ENCODE data around the gene MVB12B.

MVB12B gene

DNA sequence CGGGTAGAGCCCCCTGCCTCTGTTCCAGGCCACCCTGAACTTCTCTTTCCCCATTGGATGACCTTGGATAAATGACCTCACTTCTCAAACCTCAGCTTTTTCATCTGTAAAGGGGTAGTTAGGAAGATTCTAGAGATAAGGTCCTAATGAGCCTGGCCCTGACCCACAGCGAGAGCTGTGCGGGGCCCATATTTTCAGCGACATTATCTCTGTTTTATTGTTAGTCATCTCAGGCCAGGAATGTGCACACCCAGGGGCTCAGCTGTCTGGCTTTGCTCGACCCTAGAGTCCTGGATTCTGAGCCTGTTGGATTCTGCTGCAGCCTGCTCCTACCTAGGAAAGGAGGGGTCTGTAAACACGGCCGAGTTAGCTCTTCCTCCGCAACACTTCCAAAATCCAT, 205.9 kb downstream of the MVB12B start:
- no peak for DNase-seq (ENCODE audit: low read depth)
- TF ChIP-seq, protein P1, sequence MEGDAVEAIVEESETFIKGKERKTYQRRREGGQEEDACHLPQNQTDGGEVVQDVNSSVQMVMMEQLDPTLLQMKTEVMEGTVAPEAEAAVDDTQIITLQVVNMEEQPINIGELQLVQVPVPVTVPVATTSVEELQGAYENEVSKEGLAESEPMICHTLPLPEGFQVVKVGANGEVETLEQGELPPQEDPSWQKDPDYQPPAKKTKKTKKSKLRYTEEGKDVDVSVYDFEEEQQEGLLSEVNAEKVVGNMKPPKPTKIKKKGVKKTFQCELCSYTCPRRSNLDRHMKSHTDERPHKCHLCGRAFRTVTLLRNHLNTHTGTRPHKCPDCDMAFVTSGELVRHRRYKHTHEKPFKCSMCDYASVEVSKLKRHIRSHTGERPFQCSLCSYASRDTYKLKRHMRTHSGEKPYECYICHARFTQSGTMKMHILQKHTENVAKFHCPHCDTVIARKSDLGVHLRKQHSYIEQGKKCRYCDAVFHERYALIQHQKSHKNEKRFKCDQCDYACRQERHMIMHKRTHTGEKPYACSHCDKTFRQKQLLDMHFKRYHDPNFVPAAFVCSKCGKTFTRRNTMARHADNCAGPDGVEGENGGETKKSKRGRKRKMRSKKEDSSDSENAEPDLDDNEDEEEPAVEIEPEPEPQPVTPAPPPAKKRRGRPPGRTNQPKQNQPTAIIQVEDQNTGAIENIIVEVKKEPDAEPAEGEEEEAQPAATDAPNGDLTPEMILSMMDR (IDR thresholded peaks at IDR 0.05; ENCODE audit: control insufficient read depth, insufficient read depth, low read depth, low read length, missing control alignments), result no peak

DNA sequence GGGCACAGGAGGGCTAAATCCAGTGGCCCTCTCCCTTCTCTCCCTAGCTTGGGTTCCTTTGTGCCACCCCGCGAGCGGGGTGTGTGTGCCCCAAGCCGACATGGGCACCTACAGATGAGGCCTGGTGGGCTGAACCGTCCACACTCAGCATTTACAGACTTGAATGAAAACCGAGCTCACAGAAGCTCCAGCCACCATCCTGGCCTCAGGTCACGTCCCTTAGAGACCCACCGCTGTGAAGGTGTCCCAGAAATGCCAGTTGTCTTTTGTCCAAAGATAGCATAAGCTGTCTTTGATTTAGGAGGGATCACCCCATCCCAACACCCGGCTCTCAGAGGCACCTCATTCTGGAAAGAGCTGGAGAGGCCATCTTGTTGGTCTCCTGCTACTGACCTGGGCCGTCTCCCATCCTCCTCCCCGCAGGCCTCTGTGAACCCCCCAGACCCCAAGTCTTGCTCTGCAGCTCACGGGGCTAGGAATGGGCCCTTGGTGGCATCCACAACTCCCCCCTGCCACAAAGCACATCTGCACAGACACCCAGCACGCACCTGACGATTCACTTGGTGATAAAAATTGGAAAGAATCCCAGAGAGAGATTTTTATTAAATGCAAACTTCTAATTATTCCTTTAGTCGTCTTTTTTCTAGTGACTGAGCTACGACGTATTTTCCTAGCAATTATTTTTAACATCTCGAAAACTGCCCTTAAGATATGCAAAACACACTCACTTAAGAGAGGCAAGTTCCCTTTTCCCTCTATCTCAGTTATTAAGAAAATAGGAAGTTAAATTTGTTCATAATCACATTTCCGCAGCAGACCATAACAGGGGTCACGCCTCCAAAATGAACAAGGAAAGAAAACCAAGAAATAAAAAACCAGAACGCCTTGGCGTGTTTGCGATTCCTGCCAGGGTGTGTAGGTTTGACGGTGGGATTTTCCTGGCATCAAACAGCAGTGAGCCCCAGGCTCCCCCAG, 206.6 kb downstream of the MVB12B start:
- no peak for DNase-seq (ENCODE audit: low read depth)
- H3K4me3 ChIP-seq (ENCODE audit: control insufficient read depth, low read depth, low read length), result no peak overlapping the region
- TF ChIP-seq, protein P1 (IDR thresholded peaks at IDR 0.05; ENCODE audit: control insufficient read depth, insufficient read depth, low read depth, low read length, missing control alignments), result no peak

More for the DNA sequence above, 205.9 kb downstream of the MVB12B start:
- H3K4me3 ChIP-seq (ENCODE audit: control insufficient read depth, low read depth, low read length), result no peak overlapping the region

DNA sequence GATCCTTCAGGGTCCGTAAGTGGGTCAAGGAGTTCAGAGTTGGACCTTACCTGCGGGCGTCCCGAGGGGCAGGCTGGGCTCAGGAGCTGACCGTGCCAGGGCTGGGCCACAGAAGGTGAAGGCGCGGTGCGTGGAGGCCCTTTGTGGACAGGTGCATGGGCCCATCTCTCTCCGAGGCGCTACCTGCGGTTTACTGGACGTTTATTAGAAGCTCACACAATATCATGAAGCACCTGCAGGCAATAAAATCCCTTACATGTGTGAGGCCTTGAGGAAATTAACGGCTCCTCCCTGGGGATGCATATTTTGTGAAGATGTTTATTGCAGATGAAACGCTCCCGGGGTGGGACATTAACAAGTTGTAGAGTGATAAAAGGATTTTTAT, 207.3 kb downstream of the MVB12B start:
- DNase-seq (ENCODE audit: low read depth), result no peak
- H3K4me3 ChIP-seq (ENCODE audit: control insufficient read depth, low read depth, low read length), result no peak overlapping the region
- TF ChIP-seq, protein P1 (IDR thresholded peaks at IDR 0.05; ENCODE audit: control insufficient read depth, insufficient read depth, low read depth, low read length, missing control alignments), result no peak

DNA sequence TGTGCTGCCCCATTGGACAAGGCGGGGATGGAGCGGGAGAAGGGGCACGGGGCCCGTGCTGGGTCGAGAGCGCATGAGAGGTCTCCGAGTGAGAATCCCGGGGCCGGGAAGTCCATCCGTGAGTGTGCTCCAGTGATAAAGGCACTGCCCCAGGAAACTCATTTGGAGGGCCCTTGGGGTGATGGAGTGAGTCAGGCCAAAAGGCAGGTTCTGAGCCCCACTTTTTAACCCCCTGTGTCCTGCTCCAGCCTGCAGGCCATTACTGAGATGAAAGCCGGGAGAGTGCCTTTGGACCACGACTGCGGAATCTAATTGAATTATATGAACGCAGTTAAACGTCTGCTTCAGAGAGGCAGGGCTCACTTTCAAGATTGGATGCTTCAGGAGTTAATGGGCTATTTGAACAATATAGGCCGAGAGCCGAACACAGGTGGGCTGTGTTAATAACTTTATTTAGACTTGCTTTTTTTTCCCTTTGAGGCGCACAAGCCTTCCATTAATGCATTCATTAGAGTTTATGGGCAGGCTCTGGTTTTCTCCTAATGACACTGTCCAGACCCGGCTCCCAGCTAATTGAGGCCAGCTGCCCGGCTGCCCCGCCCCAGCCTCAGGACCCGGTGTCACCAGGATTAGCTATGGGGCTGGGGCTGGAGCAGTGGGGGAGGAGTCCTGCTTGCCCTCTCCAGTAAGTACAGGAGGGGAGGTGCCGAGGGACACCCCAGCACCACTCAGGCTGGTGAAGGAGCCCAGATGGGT, 208.0 kb downstream of the MVB12B start:
- no peak for DNase-seq (ENCODE audit: low read depth)
- TF ChIP-seq, protein P1 (IDR thresholded peaks at IDR 0.05; ENCODE audit: control insufficient read depth, insufficient read depth, low read depth, low read length, missing control alignments), result no peak
- H3K4me3 ChIP-seq (ENCODE audit: control insufficient read depth, low read depth, low read length), result no peak overlapping the region

DNA sequence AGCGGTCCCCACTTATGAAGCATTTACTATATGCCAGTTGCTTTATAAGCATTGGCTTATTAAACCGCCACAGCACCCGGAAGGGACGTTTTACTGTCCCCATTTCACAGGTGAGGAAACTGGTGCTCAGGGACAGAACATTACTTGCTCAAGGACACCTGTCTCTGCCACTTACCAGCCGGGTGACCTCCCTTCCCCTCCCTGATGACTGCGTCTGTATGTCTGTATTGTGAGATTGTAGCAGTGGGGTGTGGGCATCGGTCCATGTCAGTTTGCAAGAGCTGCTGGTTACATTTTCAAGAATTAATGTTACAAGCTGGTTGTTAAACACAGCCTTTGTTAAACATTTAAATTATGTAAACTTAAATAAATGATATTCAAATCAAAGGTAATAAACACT, 209.5 kb downstream of the MVB12B start:
- no peak overlapping the region for H3K4me3 ChIP-seq (ENCODE audit: control insufficient read depth, low read depth, low read length)
- TF ChIP-seq, protein P1 (IDR thresholded peaks at IDR 0.05; ENCODE audit: control insufficient read depth, insufficient read depth, low read depth, low read length, missing control alignments), result no peak
- no peak for DNase-seq (ENCODE audit: low read depth)

DNA sequence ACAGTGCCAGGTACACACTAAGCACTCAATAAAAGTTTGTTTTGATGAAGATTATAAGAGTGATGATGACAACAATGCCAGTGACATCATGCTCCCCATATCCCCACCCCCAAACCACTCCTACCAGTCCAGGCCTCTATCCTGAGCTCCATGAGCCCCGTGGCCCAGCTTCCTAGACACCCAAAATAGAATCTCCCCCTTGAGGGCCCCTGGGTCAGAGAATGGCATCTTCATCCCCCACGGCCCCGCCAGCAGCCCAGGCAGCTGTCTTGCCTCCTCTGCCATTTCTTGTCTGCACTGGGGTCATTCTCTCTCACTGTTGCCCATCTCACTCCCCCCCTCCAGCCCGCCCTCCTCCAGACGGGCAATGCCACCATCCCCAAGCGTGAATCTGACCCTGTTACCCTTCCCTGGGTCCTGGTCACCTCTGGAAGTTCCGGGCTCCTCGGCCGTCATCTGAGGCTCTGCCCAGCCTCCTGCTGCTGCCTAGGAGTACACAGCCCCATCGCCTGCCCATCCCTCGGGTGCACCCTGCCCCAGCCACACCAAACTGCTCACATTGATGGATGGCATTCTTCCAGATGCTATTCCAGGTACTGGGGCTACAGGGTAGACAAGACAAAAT, 210.3 kb downstream of the MVB12B start:
- DNase-seq (ENCODE audit: low read depth), result no peak
- no peak overlapping the region for H3K4me3 ChIP-seq (ENCODE audit: control insufficient read depth, low read depth, low read length)
- TF ChIP-seq, protein P1 (IDR thresholded peaks at IDR 0.05; ENCODE audit: control insufficient read depth, insufficient read depth, low read depth, low read length, missing control alignments), result no peak

Data from AG09309 (cell line).